WTC11 (cell line): ENCODE data around the gene DNAAF5.

Source experiments
- CBFB ChIP-seq: sonication (generic); formaldehyde crosslinking; IDR thresholded peaks from 2 replicates; pipeline ENCODE4 v1.8.1; 2022; ENCODE audit warnings: mild to moderate bottlenecking, low read depth, missing genetic modification reagents
- MYBL2 ChIP-seq: sonication (generic); formaldehyde crosslinking; IDR thresholded peaks from 2 replicates; pipeline ENCODE4 v1.8.1; 2023; ENCODE audit warnings: mild to moderate bottlenecking, moderate library complexity, missing genetic modification reagents
- NFE2L1 ChIP-seq: sonication (generic); formaldehyde crosslinking; IDR thresholded peaks from 2 replicates; pipeline ENCODE4 v1.8.1; 2023; ENCODE audit warnings: missing genetic modification reagents
- ZNF138 ChIP-seq: sonication (generic); formaldehyde crosslinking; conservative IDR thresholded peaks from 2 replicates; pipeline ENCODE4 v1.8.1; 2022; ENCODE audit warnings: mild to moderate bottlenecking, moderate library complexity, missing genetic modification reagents
- TF ChIP-seq, protein P1 (sequence below): sonication (generic); formaldehyde crosslinking; IDR thresholded peaks from 2 replicates; pipeline ENCODE4 v1.8.0; 2022; ENCODE audit warnings: mild to moderate bottlenecking, missing genetic modification reagents

DNA sequence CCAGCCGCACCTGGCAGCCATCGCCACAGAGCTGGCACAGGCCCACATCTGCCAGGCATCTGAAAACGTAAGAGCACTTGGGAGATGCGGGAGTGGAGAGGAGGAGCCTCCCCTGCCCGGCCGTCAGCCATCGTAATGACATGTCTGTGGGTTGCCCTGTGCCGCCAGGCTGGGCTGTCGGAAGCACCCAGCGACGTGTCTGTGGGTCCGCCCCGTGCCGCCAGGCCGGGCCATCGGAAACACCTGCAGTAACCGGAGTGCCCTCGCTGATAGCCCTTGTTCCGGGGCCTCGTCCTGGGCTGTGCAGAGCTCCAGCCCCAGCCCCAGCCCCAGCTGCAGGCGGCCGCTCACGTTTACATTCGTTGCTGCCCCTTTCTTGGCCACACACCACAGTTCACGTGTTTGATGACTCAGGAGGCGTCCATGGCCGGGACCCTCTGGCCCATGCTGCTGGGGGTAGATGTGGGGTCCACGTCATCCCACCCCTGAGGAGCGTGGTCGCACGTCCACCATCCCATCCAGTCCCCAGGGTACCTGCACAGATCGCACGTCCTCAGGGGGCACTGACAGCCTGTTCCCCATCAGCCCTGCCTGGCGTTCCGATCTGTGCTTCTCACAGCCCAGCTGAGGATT lies 30.5 kb downstream of the DNAAF5 start:
- no peak for TF ChIP-seq MYBL2 (CRISPR knock-in tag)
- TF ChIP-seq NFE2L1 (CRISPR knock-in tag) = no peak
- no peak for TF ChIP-seq CBFB (CRISPR knock-in tag)
- TF ChIP-seq, protein P1, sequence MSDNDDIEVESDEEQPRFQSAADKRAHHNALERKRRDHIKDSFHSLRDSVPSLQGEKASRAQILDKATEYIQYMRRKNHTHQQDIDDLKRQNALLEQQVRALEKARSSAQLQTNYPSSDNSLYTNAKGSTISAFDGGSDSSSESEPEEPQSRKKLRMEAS (CRISPR knock-in tag) = no peak
- no peak for TF ChIP-seq ZNF138 (CRISPR knock-in tag)
